GM21717 (cell line): ENCODE measurements around the gene CALHM1.
A peak's percentile ranks its signal among the peaks of the same experiment; 100 is the strongest.
"Not testable (repeated sequence)": the region's sequence is repeated elsewhere in the genome, so short reads cannot be mapped to it uniquely, and the experiment has no call there.

Experiments
- ATAC-seq: cut with Tn5 transposase; IDR thresholded peaks from one replicate; pipeline ENCODE4 v1.9.1; 2021; ENCODE audit warnings: mild to moderate bottlenecking, moderate library complexity; ENCODE audit not compliant: unreplicated experiment

CALHM1 gene

GRCh38 chr10:103458720-103459119, at the start of gene CALHM1:
Gene CALHM1, minus strand, starts transcription at chr10:103458900. Its CDS starts 149 bp downstream, at chr10:103458751.
- ATAC-seq = peak; percentile 59

- no peak for ATAC-seq
These were observed 48.8 kb upstream of the CALHM1 start for GRCh38 chr10:103507235-103508191.

- no peak for ATAC-seq
These were observed 47.4 kb upstream of the CALHM1 start for GRCh38 chr10:103506061-103506460.

- no peak for ATAC-seq
These were observed 45.6 kb upstream of the CALHM1 start for GRCh38 chr10:103504181-103504783.

- not testable (repeated sequence) for ATAC-seq
These were observed 45.1 kb upstream of the CALHM1 start for GRCh38 chr10:103503777-103504176.

GRCh38 chr10:103502849-103503660, 44.4 kb upstream of the CALHM1 start:
- no peak for ATAC-seq

GRCh38 chr10:103501186-103501585, 42.5 kb upstream of the CALHM1 start:
- ATAC-seq = no peak

GRCh38 chr10:103500481-103500880, 41.8 kb upstream of the CALHM1 start:
- no peak for ATAC-seq

- no peak for ATAC-seq
These were observed 41.2 kb upstream of the CALHM1 start for GRCh38 chr10:103499881-103500280.

GRCh38 chr10:103498936-103499638, 40.4 kb upstream of the CALHM1 start:
- no peak for ATAC-seq

GRCh38 chr10:103497161-103497915, 38.6 kb upstream of the CALHM1 start:
- ATAC-seq = no peak

GRCh38 chr10:103495321-103495720, 36.6 kb upstream of the CALHM1 start:
- no peak for ATAC-seq

GRCh38 chr10:103493916-103494877, 35.5 kb upstream of the CALHM1 start:
- no peak for ATAC-seq

- no peak for ATAC-seq
These were observed 34.7 kb upstream of the CALHM1 start, which contains the start of gene NEURL1 for GRCh38 chr10:103493362-103493915. Gene NEURL1, plus strand, starts transcription at chr10:103493705. Its CDS starts 683 bp downstream, at chr10:103494388.

- ATAC-seq = no peak
These were observed 34.1 kb upstream of the CALHM1 start for GRCh38 chr10:103492655-103493261.

GRCh38 chr10:103491729-103492364, 33.1 kb upstream of the CALHM1 start:
- no peak for ATAC-seq

- ATAC-seq = peak; percentile 16
These were observed 32.2 kb upstream of the CALHM1 start for GRCh38 chr10:103490986-103491314.

- no peak for ATAC-seq
These were observed 28.7 kb upstream of the CALHM1 start for GRCh38 chr10:103487410-103487708.
